Hepatocyte (in vitro differentiated cells): ENCODE data around the gene KDM4D. TPM values are rescaled to one million over a fixed set of nuclear protein-coding genes. Genes with fewer than 3 reads are reported as not detected.
"Not testable (repeated sequence)": the region's sequence is repeated elsewhere in the genome, so short reads cannot be mapped to it uniquely, and the experiment has no call there.

Source experiments
- DNase-seq: peaks from one replicate; pipeline ENCODE4 v3.0.0-alpha.2; 2016; ENCODE audit warnings: low spot score
- H2AFZ ChIP-seq: fragments of 200-600 bp; sonication (generic); 2 replicates; pipeline ENCODE4 v1.6.0; 2016; ENCODE audit warnings: antibody characterized with exemption, mild to moderate bottlenecking
- H3K27ac ChIP-seq: fragments of 200-600 bp; sonication (generic); 2 replicates; pipeline ENCODE4 v1.5.1; 2016; ENCODE audit warnings: mild to moderate bottlenecking
- H3K27me3 ChIP-seq: fragments of 200-600 bp; sonication (generic); 2 replicates; pipeline ENCODE4 v1.6.1; 2016
- H3K36me3 ChIP-seq: fragments of 200-600 bp; sonication (generic); replicated peaks from 2 replicates; pipeline ENCODE4 v1.5.1; 2016; ENCODE audit warnings: low read depth; ENCODE audit not compliant: insufficient read depth
- H3K4me1 ChIP-seq: fragments of 200-600 bp; sonication (generic); 2 replicates; pipeline ENCODE4 v1.5.1; 2016; ENCODE audit warnings: mild to moderate bottlenecking, moderate library complexity; ENCODE audit not compliant: insufficient read depth
- H3K4me2 ChIP-seq: fragments of 200-600 bp; sonication (generic); 2 replicates; pipeline ENCODE4 v1.6.0; 2016
- H3K4me3 ChIP-seq: fragments of 200-600 bp; sonication (generic); 2 replicates; pipeline ENCODE4 v1.5.1; 2016; ENCODE audit warnings: mild to moderate bottlenecking
- H3K79me2 ChIP-seq: fragments of 200-600 bp; sonication (generic); 2 replicates; pipeline ENCODE4 v1.6.0; 2017; ENCODE audit warnings: mild to moderate bottlenecking
- H3K9me2 ChIP-seq: fragments of 200-600 bp; sonication (generic); replicated peaks from 2 replicates; pipeline ENCODE4 v1.6.0; 2017; ENCODE audit warnings: mild to moderate bottlenecking; ENCODE audit not compliant: insufficient read depth
- H3K9me3 ChIP-seq: fragments of 200-600 bp; sonication (generic); 2 replicates; pipeline ENCODE4 v1.5.1; 2016; ENCODE audit warnings: low read depth, mild to moderate bottlenecking
- H4K20me1 ChIP-seq: fragments of 200-600 bp; sonication (generic); 2 replicates; pipeline ENCODE4 v1.6.0; 2016; ENCODE audit warnings: mild to moderate bottlenecking; ENCODE audit not compliant: insufficient read depth, poor library complexity, severe bottlenecking
- CTCF ChIP-seq: fragments of 200-600 bp; sonication (generic); IDR thresholded peaks from 2 replicates; pipeline ENCODE4 v1.5.1; 2016; ENCODE audit warnings: antibody characterized with exemption, mild to moderate bottlenecking; ENCODE audit not compliant: poor library complexity
- EZH2 ChIP-seq: fragments of 200-600 bp; sonication (generic); IDR thresholded peaks from 2 replicates; pipeline ENCODE4 v1.6.1; 2016; ENCODE audit warnings: antibody characterized with exemption, mild to moderate bottlenecking, borderline replicate concordance
- EZH2phosphoT487 ChIP-seq: fragments of 200-600 bp; sonication (generic); IDR thresholded peaks from one replicate; pipeline ENCODE4 v1.6.1; 2018; ENCODE audit warnings: antibody characterized with exemption, mild to moderate bottlenecking, low read depth, moderate library complexity; ENCODE audit not compliant: unreplicated experiment, severe bottlenecking
- WGBS: methylation state at CpG from one replicate; pipeline ENCODE4 v1.1.6; 2016; ENCODE audit warnings: low lambda C conversion rate; ENCODE audit errors: missing lambda C conversion rate; 5-methylcytosine and 5-hydroxymethylcytosine counted together
- polyA plus RNA-seq: library from polyadenylated mRNA; unstranded; fragments of >200 nt; fragmentation: Nextera tagmentation; extraction: Ambion mirVana; gene quantifications from 2 replicates; pipeline ENCODE4 v1.2.1, GENCODE V29; 2016
- total RNA-seq: library from RNA; depleted of rRNA; stranded (reverse); fragments of >200 nt; gene quantifications from 2 replicates; pipeline ENCODE4 v1.2.3, GENCODE V29; 2014

Gene KDM4D
- total and polyA plus RNA-seq, 2 experiments from 2014 or later, result 0.46 to 0.80 TPM

DNA sequence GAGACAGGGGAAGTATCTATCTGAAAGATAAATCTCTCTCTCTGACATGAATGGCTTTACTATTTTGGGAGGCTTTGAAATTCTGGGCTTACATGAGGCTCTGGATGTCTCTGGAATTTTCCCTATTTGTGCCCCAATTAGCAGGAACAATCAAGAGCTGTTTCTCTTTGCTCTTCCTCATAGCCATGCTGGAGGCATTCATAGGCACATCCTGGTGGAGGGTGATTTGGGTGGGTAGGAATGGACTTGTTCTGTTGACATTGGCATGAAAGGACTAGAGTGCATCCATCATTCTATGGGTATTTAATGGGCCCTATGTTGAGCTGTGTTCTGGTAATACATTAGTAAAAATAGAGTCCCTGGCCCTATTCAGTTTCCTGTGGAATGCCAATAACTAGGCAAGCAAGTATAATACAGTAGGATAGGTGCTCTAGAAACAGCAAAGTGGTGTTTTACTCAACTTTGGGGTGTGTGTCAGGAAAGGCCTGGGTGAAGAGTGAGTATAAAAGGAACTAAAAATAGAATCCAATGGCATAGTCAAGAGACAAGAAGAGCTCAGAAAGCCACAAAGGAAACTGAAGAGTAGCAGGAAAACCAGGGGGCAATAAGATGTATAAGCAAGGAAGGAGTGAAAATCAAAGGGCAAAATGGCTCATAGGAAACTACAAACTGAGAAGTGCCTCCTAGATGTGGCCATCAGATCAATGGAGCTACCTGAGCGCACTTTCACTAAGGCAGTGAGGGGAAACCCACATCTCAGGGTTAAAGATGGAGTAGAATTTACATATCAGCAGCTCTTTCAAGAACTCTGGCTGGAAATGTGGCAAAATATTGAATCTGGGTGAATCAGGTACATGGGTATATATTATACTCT is 45.2 kb upstream of the KDM4D start:
- H3K4me2 ChIP-seq, result no peak overlapping the region
- no peak overlapping the region for H3K27ac ChIP-seq
- no peaks in the 10 kb centered on the region for H3K79me2 ChIP-seq

GRCh38 chr11:94932072-94932471 is 41.4 kb upstream of the KDM4D start:
- not testable (repeated sequence) for H3K79me2 ChIP-seq, H2AFZ ChIP-seq, H4K20me1 ChIP-seq, DNase-seq, H3K9me3 ChIP-seq, H3K27me3 ChIP-seq, H3K9me2 ChIP-seq, H3K27ac ChIP-seq, H3K4me2 ChIP-seq, H3K36me3 ChIP-seq, H3K4me3 ChIP-seq, H3K4me1 ChIP-seq

More for the DNA sequence above, 45.2 kb upstream of the KDM4D start:
- H3K9me2 ChIP-seq, result no peaks in the 10 kb centered on the region
- 96% methylated on average over 1 of the region's 1 CpG for WGBS
- no peak for DNase-seq
- no peaks in the 10 kb centered on the region for H4K20me1 ChIP-seq
- H3K4me1 ChIP-seq, result peaks cover 28% of the 10 kb centered on the region
- no peaks in the 10 kb centered on the region for H3K36me3 ChIP-seq
- H3K4me3 ChIP-seq, result no peak overlapping the region
- TF ChIP-seq EZH2phosphoT487 (no peak), CTCF (no peak), EZH2 (no peak)
- no peak overlapping the region for H2AFZ ChIP-seq
- no peaks in the 10 kb centered on the region for H3K27me3 ChIP-seq
- no peaks in the 10 kb centered on the region for H3K9me3 ChIP-seq

- TF ChIP-seq CTCF (no peak), EZH2phosphoT487 (no peak), EZH2 (no peak)
- Histone ChIP-seq H3K4me1 (no peaks in the 10 kb centered on the region), H3K27me3 (no peaks in the 10 kb centered on the region), H3K36me3 (no peaks in the 10 kb centered on the region), H3K79me2 (no peaks in the 10 kb centered on the region), H3K4me3 (no peak overlapping the region), H3K4me2 (no peak overlapping the region), H3K9me3 (no peaks in the 10 kb centered on the region), H4K20me1 (no peaks in the 10 kb centered on the region), H3K9me2 (no peaks in the 10 kb centered on the region), H3K27ac (no peak overlapping the region), H2AFZ (no peak overlapping the region)
- DNase-seq, result no peak
- WGBS, result 88% methylated on average over 5 of the region's 5 CpGs
Measured at GRCh38 chr11:94932503-94932902, 41.0 kb upstream of the KDM4D start.

DNA sequence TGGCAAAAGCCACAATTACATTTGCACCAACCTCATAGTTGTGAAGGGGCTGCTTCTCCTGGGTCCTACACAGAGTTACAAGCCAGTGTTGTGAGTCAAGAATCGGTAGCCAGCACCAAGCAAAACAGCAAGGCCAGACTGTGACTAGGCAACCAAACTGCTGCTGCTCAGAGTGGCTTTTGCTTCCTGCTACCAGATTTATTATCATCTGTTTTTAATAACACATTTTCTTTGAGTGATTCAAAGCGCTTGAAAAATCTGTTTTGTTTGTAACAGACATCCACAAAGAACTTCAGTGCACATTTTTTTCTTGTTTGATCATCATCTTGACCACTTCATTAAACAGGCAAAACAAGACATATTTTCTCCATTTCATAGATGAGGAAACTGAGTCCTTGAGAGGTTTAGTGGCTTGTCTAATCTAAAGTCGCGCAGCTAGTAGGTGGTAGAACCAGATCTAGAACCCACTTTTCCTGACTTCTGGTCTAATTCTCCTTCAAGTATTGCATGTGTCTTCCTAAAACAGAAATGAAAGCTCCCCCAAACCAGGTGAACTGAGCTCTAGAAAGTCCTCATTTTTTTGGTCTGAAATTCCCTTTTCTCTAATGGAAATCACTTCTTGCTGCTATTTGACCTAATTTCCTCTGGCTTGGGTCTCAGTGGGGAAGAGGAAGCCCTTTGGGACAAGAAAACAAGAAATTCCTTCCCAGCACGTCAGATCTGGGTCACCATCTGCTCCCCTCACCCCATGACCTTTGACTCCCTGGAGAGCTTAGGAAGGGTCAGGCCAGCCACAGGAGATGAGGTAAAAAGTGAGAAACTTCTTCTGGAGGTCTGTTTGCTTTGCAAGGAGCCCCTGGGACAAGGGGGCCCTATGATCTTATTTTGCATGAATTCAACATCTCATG is 40.0 kb upstream of the KDM4D start:
- no peak overlapping the region for H2AFZ ChIP-seq

More for the DNA sequence above, 40.0 kb upstream of the KDM4D start:
- 62% methylated on average over 5 of the region's 5 CpGs for WGBS
- Histone ChIP-seq H3K36me3 (no peaks in the 10 kb centered on the region), H4K20me1 (no peaks in the 10 kb centered on the region), H3K27me3 (no peaks in the 10 kb centered on the region), H3K27ac (no peak overlapping the region), H3K9me2 (no peaks in the 10 kb centered on the region), H3K79me2 (no peaks in the 10 kb centered on the region), H3K4me1 (no peaks in the 10 kb centered on the region), H3K9me3 (no peaks in the 10 kb centered on the region), H3K4me3 (no peak overlapping the region), H3K4me2 (no peak overlapping the region)
- no peak for DNase-seq
- TF ChIP-seq EZH2, result no peak
- no peak for TF ChIP-seq CTCF
- no peak for TF ChIP-seq EZH2phosphoT487
